HG03159 (cell line): ENCODE results near the gene PPFIBP2.
"Not testable (repeated sequence)": the region's sequence is repeated elsewhere in the genome, so short reads cannot be mapped to it uniquely, and the experiment has no call there.

Experiments used
- ATAC-seq: cut with Tn5 transposase; IDR thresholded peaks from one replicate; pipeline ENCODE4 v1.9.1; 2021; ENCODE audit warnings: mild to moderate bottlenecking, moderate library complexity; ENCODE audit not compliant: unreplicated experiment

The PPFIBP2 gene

GRCh38 chr11:7655253-7656217, 141.7 kb downstream of the PPFIBP2 start:
- ATAC-seq = no peak

DNA sequence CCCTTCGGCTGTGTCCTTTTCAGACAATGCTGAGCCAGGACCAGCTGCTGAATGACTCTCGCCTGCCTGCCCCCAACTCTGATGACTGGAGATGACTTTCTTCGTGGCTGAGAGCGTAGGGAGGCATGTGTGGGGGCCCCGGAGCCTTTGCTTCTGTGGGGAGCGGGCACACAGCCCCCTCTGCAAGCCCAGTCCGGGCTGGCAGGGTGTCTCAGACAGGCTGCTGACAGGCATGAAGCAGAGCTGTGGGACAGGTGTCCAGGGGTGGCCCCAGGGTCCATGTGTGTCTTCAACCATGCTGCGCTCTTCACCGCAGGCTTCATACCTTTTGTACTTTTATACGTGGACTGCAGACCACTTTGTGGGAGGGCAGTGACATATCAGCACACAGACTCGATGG, 142.9 kb downstream of the PPFIBP2 start:
- no peak for ATAC-seq

- no peak for ATAC-seq
Measured at GRCh38 chr11:7657306-7658025, 143.7 kb downstream of the PPFIBP2 start.

DNA sequence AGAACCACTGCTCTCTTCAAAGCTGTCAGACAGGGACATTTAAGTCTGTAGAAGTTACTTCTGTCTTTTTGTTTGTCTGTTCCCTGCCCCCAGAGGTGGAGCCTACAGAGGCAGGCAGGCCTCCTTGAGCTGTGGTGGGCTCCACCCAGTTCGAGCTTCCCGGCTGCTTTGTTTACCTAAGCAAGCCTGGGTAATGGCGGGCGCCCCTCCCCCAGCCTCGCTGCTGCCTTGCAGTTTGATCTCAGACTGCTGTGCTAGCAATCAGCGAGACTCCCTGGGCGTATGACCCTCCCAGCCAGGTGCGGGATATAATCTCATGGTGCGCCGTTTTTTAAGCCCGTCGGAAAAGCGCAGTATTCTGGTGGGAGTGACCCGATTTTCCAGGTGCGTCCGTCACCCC, 149.7 kb downstream of the PPFIBP2 start:
- not testable (repeated sequence) for ATAC-seq

GRCh38 chr11:7664867-7665266, 151.1 kb downstream of the PPFIBP2 start:
- no peak for ATAC-seq

- ATAC-seq = peak; percentile 99
Measured at GRCh38 chr11:7665473-7666291, 151.9 kb downstream of the PPFIBP2 start.

GRCh38 chr11:7666292-7666866, 152.6 kb downstream of the PPFIBP2 start:
- no peak for ATAC-seq

DNA sequence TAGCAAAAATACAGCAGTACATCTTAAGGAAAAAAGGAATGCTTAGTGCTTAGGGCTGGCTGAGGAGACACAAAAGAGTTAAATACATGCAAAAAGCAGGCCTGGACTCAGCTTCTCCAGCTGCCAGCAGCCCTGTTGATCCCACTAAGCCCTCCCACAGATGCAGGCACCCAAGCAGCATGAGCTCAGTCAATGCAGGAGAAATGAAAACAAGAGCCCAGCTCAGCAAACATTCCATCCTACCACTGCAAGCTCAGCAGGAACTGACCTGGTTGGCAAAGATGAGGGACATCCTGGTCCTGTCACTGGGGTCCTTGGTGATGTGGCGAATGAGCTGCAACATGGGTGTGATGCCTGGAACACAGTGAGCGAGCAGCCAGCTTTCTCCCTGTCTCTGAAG, 153.7 kb downstream of the PPFIBP2 start:
- ATAC-seq = no peak

- ATAC-seq = no peak
Measured at GRCh38 chr11:7668464-7668863, 154.7 kb downstream of the PPFIBP2 start.

GRCh38 chr11:7668911-7669310, 155.1 kb downstream of the PPFIBP2 start:
- ATAC-seq = no peak

- no peak for ATAC-seq
Measured at GRCh38 chr11:7670641-7671040, 156.8 kb downstream of the PPFIBP2 start.

DNA sequence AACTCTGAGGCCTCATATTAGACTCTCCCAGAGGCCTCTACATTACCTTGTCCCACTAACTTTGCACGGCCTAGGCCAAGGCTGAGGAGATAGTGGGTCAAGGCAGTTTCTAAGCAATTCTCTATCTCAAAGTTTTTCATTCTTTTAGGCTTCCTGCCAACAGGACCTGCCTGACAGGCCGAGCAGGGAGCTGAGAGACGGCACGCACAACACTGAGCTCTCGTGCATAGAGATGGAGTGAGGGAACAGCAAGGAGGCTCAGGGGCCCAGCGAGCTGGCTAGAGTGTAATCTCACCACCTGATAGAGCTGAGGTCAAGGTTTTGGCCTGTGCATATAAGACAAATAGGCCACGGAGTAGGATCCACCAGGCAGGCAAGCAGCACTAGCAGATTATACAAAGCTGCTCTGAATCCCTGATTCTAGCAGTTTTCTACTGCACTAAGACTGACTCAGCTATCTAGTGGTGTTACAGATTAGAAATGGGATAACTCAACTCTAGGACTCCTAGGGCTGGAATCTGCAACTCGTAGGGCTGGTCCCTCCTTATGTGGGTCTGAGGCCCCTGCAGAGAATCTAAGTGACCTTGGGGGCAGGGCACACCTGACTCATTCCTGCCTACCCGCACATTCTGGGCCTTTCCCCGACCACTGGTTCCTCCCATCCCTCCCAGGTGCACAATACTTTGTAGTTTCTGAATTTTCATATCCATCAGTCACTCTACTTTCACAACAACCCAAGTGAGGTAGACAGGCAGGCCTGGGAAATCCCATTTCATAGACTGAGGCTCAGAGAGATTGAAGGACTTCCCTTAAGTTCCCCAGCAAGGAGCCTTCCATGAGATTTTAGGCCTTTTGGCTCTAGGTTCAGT, 157.8 kb downstream of the PPFIBP2 start:
- ATAC-seq = peak; percentile 60

GRCh38 chr11:7672276-7672959, 158.6 kb downstream of the PPFIBP2 start:
- no peak for ATAC-seq

DNA sequence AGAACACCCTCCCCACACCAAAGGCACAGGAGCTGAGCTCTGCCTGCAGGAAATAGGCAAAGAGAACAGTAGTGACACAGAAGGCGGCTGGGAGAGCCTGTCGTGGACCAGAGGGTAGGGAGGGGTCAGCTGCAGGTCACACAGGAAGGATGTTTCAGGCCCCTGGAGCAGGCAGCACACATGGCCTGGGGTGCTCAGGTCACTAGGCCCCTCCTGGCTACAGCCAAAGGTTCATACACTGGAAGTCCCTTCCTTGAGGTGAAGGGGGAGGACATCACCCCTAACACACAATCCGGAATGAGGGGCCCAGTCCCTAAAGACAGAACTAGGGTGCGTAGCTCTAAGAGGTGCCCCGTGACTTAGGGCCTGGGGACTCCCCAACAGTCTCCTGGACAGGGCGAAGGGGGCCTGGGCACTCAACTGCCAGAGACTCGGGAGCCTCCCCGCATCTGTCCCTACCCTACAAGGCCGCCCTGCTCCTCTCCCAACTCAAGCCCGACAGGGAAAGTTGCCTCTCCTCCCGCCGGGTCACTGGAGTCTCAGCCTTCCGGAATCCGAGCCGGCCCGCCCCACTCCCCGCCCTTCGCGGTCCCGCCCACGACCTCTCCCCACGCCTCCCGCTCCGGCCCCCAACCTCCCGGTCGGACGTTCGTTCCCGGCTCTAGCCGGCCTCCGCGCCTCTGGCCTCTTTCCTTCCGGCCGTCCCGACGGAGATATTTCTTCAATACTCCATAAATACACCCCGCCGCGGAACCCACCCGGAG, 159.3 kb downstream of the PPFIBP2 start, which contains the start of gene CYB5R2:
Gene CYB5R2, minus strand, starts transcription at position 541 of the 764 bp plus-strand sequence. CDS start 675 bp downstream, outside the sequence.
- no peak for ATAC-seq

GRCh38 chr11:7673724-7674434, 160.1 kb downstream of the PPFIBP2 start:
- no peak for ATAC-seq

GRCh38 chr11:7675631-7676030, 161.8 kb downstream of the PPFIBP2 start:
- ATAC-seq = no peak

DNA sequence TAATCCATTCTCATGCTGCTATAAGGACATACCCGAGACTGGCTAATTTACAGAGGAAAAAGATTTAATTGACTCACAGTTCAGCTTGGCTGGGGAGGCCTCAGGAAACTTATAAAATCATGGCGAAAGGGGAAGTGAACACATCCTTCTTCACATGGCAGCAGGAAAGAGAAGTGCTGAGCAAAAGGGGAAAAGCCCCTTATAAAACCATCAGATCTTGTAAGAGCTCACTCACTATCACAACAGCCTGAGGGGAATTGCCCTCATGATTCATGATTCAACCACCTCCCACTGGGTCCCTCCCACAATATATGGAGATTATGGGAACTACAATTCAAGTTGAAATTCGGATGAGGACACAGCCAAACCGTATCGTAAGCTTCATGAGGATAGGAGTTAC, 163.3 kb downstream of the PPFIBP2 start:
- no peak for ATAC-seq

DNA sequence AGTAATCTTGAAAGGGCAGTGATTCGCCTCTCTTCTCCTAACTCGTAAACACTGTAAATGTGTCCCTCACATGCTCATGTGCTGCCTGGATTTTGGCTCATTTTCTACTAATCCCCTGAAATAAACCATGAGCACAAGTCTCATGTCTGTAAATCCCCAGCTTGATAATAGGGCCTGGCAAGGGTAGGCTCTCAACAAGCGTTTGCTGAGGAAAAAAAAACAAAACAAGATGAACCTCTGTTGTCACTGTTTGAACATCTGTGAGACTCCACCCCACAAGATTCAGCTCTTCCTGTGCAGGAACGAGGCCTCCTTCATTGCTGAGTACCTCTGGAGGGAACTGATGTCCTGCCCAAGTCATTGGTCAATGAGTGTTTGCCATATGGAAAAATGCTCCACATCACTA, 164.0 kb downstream of the PPFIBP2 start:
- no peak for ATAC-seq
